ENCODE measurements around the gene SDK1. TPM values are rescaled to one million over a fixed set of nuclear protein-coding genes. Genes with fewer than 3 reads are reported as not detected.

Gene SDK1
- total and polyA plus RNA-seq, 2 of the 8 experiments (the other 6 are each of a cell fraction or from before 2014, with no cell fraction given), result 3.3 to 7.2 TPM

- TF ChIP-seq CHD7 (IDR thresholded peaks at IDR 0.05; ENCODE audit: insufficient replicate concordance, low read length) (no peak), ZNF274 (IDR thresholded peaks at IDR 0.05; ENCODE audit: borderline replicate concordance, extremely low read depth, low read length) (no peak), TAF1 (IDR thresholded peaks at IDR 0.05; ENCODE audit: low read depth, low read length) (no peak), HDAC2 (IDR thresholded peaks at IDR 0.05; ENCODE audit: borderline replicate concordance in 1 of 2, low read depth in 2 of 2, low read length in 2 of 2) (no peak), SIX5 (IDR thresholded peaks at IDR 0.05; ENCODE audit: low read depth, low read length) (no peak), POLR2A (IDR thresholded peaks at IDR 0.05; ENCODE audit: control extremely low read depth in 1 of 2, low read depth in 2 of 2, low read length in 2 of 2) (no peak), NANOG (IDR thresholded peaks at IDR 0.05; ENCODE audit: insufficient read depth, low read depth, low read length, poor library complexity, severe bottlenecking) (no peak)
These were observed 903.6 kb downstream of the SDK1 start (continued) for GRCh38 chr7:4204513-4205165.
